HG03045 (cell line): ENCODE results near the gene KIAA0408.
"Not testable (repeated sequence)": the region's sequence is repeated elsewhere in the genome, so short reads cannot be mapped to it uniquely, and the experiment has no call there.

Experiments
- ATAC-seq: cut with Tn5 transposase; IDR thresholded peaks from one replicate; pipeline ENCODE4 v1.9.1; 2021; ENCODE audit warnings: mild to moderate bottlenecking, moderate library complexity; ENCODE audit not compliant: unreplicated experiment

Gene KIAA0408

GRCh38 chr6:127420556-127420955, 38.6 kb downstream of the KIAA0408 start:
- ATAC-seq: peak; percentile 100

DNA sequence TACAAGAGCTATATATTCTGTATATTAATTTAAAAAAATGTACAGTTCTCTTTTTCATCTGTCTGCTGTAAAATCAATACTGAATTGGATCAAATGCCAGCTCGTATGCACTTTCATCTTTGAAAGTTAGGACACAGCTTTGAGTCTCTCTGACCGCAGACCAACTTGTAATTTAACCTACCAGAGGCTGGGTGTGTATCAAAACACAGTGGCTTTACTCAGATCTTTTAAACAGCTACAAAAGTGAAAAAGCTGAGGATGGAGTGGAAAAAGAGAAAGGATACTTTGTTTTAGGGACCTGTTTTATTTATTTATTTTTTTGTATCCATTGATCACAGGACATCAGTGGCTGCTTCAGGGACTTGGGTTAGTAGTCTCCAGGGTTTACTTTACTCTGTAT, 44.1 kb downstream of the KIAA0408 start:
- no peak for ATAC-seq

- ATAC-seq: not testable (repeated sequence)
These were observed 46.1 kb downstream of the KIAA0408 start for GRCh38 chr6:127413123-127413522.

GRCh38 chr6:127412016-127412415, 47.2 kb downstream of the KIAA0408 start:
- not testable (repeated sequence) for ATAC-seq
